DOHH2 (cell line): ENCODE data around the gene ITPK1.

Experiments
- EZH2phosphoT487 ChIP-seq: fragments of 200-600 bp; sonication (generic); IDR thresholded peaks from 2 replicates; pipeline ENCODE4 v1.6.1; 2017; ENCODE audit warnings: borderline replicate concordance, mild to moderate bottlenecking, antibody characterized with exemption, low read length, moderate library complexity, mixed read lengths
- TF ChIP-seq, protein P1 (sequence below): fragments of 200-600 bp; sonication (generic); IDR thresholded peaks from one replicate; pipeline ENCODE4 v1.5.1; 2014; ENCODE audit warnings: antibody characterized with exemption, mild to moderate bottlenecking, low read depth, low read length; ENCODE audit not compliant: poor library complexity, severe bottlenecking

DNA sequence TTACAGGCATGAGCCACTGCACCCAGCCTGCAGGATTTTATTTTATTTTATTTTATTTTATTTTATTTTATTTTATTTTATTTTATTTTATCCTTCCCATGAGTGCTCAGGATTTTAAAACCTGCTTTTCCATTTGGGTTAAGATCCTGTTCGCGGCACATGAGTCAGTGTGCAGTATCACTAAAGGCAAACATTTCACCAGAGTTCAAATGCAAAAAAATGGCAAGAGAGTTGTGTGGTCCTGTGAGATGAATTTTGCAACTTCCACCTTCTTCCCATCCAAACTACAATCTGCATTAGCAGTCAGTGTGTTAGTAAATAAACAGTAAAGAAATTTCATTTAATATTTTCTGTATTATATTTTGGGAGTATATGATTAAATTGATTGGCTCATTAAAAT is 39.9 kb upstream of the ITPK1 start:
- TF ChIP-seq, protein P1, sequence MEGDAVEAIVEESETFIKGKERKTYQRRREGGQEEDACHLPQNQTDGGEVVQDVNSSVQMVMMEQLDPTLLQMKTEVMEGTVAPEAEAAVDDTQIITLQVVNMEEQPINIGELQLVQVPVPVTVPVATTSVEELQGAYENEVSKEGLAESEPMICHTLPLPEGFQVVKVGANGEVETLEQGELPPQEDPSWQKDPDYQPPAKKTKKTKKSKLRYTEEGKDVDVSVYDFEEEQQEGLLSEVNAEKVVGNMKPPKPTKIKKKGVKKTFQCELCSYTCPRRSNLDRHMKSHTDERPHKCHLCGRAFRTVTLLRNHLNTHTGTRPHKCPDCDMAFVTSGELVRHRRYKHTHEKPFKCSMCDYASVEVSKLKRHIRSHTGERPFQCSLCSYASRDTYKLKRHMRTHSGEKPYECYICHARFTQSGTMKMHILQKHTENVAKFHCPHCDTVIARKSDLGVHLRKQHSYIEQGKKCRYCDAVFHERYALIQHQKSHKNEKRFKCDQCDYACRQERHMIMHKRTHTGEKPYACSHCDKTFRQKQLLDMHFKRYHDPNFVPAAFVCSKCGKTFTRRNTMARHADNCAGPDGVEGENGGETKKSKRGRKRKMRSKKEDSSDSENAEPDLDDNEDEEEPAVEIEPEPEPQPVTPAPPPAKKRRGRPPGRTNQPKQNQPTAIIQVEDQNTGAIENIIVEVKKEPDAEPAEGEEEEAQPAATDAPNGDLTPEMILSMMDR = no peak
- TF ChIP-seq EZH2phosphoT487 = no peak
